Liver (tissue), 9 donors: ENCODE measurements around the gene TFB1M. TPM values are rescaled to one million over a fixed set of nuclear protein-coding genes. Genes with fewer than 3 reads are reported as not detected.

Source experiments
- DNase-seq: peaks from one replicate; pipeline ENCODE4 v3.0.0-alpha.2; 2017; ENCODE audit warnings: low spot score
- H3K27ac ChIP-seq, 2 donors: one replicate each; pipeline ENCODE4 v1.7.0; 2013; ENCODE audit warnings: inconsistent platforms in 2 of 2, low read length in 2 of 2, control low read depth in 1 of 2, low read depth in 1 of 2, mild to moderate bottlenecking in 1 of 2
- H3K27me3 ChIP-seq, 4 donors: one replicate each; pipeline versions ENCODE4 v1.6.1 to v1.7.0; 2013; ENCODE audit warnings: low read length in 3 of 4, inconsistent platforms in 1 of 4, mild to moderate bottlenecking in 1 of 4, moderate library complexity in 1 of 4; ENCODE audit not compliant: control insufficient read depth in 4 of 4, insufficient read depth in 4 of 4
- H3K36me3 ChIP-seq, 4 donors: one replicate each; pipeline versions ENCODE4 v1.6.1 to v1.7.0; 2013; ENCODE audit warnings: low read length in 3 of 4, mild to moderate bottlenecking in 3 of 4, low read depth in 1 of 4, moderate library complexity in 1 of 4; ENCODE audit not compliant: control insufficient read depth in 4 of 4, insufficient read depth in 3 of 4
- H3K4me1 ChIP-seq, 4 donors: one replicate each; pipeline versions ENCODE4 v1.6.1 to v1.7.0; 2013; ENCODE audit warnings: low read length in 3 of 4, mild to moderate bottlenecking in 3 of 4, moderate library complexity in 1 of 4; ENCODE audit not compliant: control insufficient read depth in 4 of 4, insufficient read depth in 4 of 4
- H3K4me3 ChIP-seq, 3 donors: one replicate each; pipeline versions ENCODE4 v1.6.1 to v1.7.0; 2013; ENCODE audit warnings: low read length in 3 of 3, control low read depth in 1 of 3, low read depth in 1 of 3, mild to moderate bottlenecking in 1 of 3
- H3K9ac ChIP-seq, 2 donors: one replicate each; pipeline ENCODE4 v1.7.0; 2013; ENCODE audit warnings: low read length in 2 of 2, mild to moderate bottlenecking in 2 of 2, moderate library complexity in 2 of 2, control low read depth in 1 of 2, low read depth in 1 of 2
- H3K9me3 ChIP-seq, 4 donors: one replicate each; pipeline versions ENCODE4 v1.6.1 to v1.7.0; 2013; ENCODE audit warnings: low read length in 3 of 4; ENCODE audit not compliant: control insufficient read depth in 4 of 4
- FOXA1 ChIP-seq: IDR thresholded peaks from 2 replicates; pipeline ENCODE4 v1.6.1; 2016; ENCODE audit warnings: antibody characterized with exemption
- FOXA2 ChIP-seq: IDR thresholded peaks from 2 replicates; pipeline ENCODE4 v1.6.1; 2016; ENCODE audit warnings: antibody characterized with exemption
- GABPA ChIP-seq, 2 donors: IDR thresholded peaks in 1 of 2; conservative IDR thresholded peaks in 1 of 2; 2 replicates each; pipeline ENCODE4 v1.6.1; 2016; ENCODE audit warnings: antibody characterized with exemption in 2 of 2, mild to moderate bottlenecking in 1 of 2, moderate library complexity in 1 of 2
- HNF4G ChIP-seq: IDR thresholded peaks from 2 replicates; pipeline ENCODE4 v1.6.1; 2016; ENCODE audit warnings: antibody characterized with exemption
- JUND ChIP-seq, 2 donors: IDR thresholded peaks; 2 replicates each; pipeline ENCODE4 v1.6.1; 2016; ENCODE audit warnings: antibody characterized with exemption in 2 of 2
- NR2F2 ChIP-seq: IDR thresholded peaks from 2 replicates; pipeline ENCODE4 v1.6.1; 2016; ENCODE audit warnings: antibody characterized with exemption
- RAD21 ChIP-seq, 2 donors: IDR thresholded peaks; 2 replicates each; pipeline ENCODE4 v1.6.1; 2016; ENCODE audit warnings: antibody characterized with exemption in 2 of 2, mild to moderate bottlenecking in 2 of 2
- RXRA ChIP-seq, 2 donors: IDR thresholded peaks; 2 replicates each; pipeline ENCODE4 v1.6.1; 2017 to 2018; ENCODE audit warnings: antibody characterized with exemption in 2 of 2, mild to moderate bottlenecking in 1 of 2
- SP1 ChIP-seq: IDR thresholded peaks from 2 replicates; pipeline ENCODE4 v1.6.1; 2018; ENCODE audit warnings: antibody characterized with exemption, mild to moderate bottlenecking
- TAF1 ChIP-seq: conservative IDR thresholded peaks from 2 replicates; pipeline ENCODE4 v1.6.1; 2016; ENCODE audit warnings: antibody characterized with exemption, mild to moderate bottlenecking
- YY1 ChIP-seq: IDR thresholded peaks from 2 replicates; pipeline ENCODE4 v1.6.1; 2016; ENCODE audit warnings: antibody characterized with exemption, mild to moderate bottlenecking
- WGBS: extraction: QIAGEN DNeasy Blood & Tissue Kit; methylation state at CpG from one replicate; pipeline ENCODE4 v1.1.7; 2013; 5-methylcytosine and 5-hydroxymethylcytosine counted together
- polyA plus RNA-seq, 2 donors: library from polyadenylated mRNA; stranded (reverse) in 1 of 2; unstranded in 1 of 2; fragments of 200-250 nt in 1 of 2; fragments of >200 nt in 1 of 2; fragmentation: Nextera tagmentation in 1 of 2; extraction: Ambion mirVana in 1 of 2; gene quantifications; one replicate each; pipeline versions ENCODE4 v1.2.1 to v1.2.3, GENCODE V29; 2013 to 2015
- total RNA-seq, 2 donors: library from RNA; depleted of rRNA; stranded (reverse); fragments of >200 nt; gene quantifications; one replicate each; pipeline ENCODE4 v1.2.3, GENCODE V29; 2014
- TF ChIP-seq, protein P1 (sequence below): IDR thresholded peaks from 2 replicates; pipeline ENCODE4 v1.6.1; 2016; ENCODE audit warnings: antibody characterized with exemption
- TF ChIP-seq, protein P2 (sequence below): IDR thresholded peaks from 2 replicates; pipeline ENCODE4 v1.6.1; 2016; ENCODE audit warnings: antibody characterized with exemption, mild to moderate bottlenecking
- TF ChIP-seq, protein P3 (sequence below): IDR thresholded peaks from 2 replicates; pipeline ENCODE4 v1.6.1; 2016; ENCODE audit warnings: antibody characterized with exemption
- TF ChIP-seq, protein P4 (sequence below): IDR thresholded peaks from 2 replicates; pipeline ENCODE4 v1.6.1; 2016; ENCODE audit warnings: antibody characterized with exemption
- TF ChIP-seq, protein P5 (sequence below): fragments of 150-350 bp; IDR thresholded peaks from 2 replicates; pipeline ENCODE4 v1.5.1; 2017; ENCODE audit warnings: improper control_type of control experiment, low read depth, low read length; ENCODE audit not compliant: missing input control
- donor health status: healthy.
- donor health status: healthy.
- donor health status: healthy.
- donor health status: healthy.
- donor health status: healthy.

TFB1M gene
- total and polyA plus RNA-seq, 4 donors, result 9.2 to 17.0 (median 12.6) TPM

DNA sequence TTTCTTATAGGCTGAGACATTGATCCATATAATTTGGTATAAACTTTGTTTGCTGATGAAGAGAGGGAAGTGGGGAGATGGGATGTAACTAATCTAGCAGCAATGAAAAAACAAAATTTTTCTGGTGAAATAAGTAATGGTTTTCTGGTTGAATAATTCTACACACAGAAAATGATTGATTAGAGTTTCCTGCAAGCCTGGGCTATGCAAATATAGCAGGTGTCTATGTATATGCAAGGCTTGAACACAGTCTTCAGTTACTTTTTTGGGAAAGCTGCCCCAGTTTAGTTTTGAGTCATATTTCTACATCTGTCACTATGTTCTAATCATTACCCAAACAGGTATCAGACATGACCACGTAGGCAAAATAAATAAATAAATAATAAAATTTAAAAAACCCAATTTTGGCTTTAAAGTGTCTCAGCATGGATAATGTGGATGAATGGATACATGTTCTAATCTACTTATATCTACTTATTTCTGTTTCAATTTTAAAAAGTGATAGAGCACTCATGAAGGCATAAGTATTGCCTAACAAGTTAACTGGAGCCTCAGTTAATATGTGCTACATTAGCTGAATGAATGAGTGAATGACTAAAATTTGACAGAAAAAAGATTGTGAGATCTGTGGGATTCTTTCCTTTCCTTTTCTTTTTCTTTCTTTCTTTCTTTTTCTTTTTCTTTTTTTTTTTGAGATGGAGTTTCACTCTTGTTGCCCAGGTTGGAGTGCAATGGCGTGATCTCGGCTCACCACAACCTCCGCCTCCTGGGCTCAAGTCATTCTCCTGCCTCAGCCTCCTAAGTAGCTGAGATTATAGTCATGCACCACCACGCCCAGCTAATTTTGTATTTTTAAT is 37.2 kb upstream of the TFB1M start:
- Histone ChIP-seq H3K9me3 (peaks cover 3 to 13% (median 4%) of the 10 kb centered on the region in 4 donors), H3K27ac (no peak overlapping the region), H3K27me3 (no peaks in the 10 kb centered on the region), H3K4me3 (no peak overlapping the region), H3K4me1 (no peaks in the 10 kb centered on the region), H3K36me3 (no peaks in the 10 kb centered on the region), H3K9ac (no peak overlapping the region)
- no peak for TF ChIP-seq HNF4G
- TF ChIP-seq, protein P1, sequence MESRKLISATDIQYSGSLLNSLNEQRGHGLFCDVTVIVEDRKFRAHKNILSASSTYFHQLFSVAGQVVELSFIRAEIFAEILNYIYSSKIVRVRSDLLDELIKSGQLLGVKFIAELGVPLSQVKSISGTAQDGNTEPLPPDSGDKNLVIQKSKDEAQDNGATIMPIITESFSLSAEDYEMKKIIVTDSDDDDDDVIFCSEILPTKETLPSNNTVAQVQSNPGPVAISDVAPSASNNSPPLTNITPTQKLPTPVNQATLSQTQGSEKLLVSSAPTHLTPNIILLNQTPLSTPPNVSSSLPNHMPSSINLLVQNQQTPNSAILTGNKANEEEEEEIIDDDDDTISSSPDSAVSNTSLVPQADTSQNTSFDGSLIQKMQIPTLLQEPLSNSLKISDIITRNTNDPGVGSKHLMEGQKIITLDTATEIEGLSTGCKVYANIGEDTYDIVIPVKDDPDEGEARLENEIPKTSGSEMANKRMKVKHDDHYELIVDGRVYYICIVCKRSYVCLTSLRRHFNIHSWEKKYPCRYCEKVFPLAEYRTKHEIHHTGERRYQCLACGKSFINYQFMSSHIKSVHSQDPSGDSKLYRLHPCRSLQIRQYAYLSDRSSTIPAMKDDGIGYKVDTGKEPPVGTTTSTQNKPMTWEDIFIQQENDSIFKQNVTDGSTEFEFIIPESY, result no peak
- TF ChIP-seq, protein P2, sequence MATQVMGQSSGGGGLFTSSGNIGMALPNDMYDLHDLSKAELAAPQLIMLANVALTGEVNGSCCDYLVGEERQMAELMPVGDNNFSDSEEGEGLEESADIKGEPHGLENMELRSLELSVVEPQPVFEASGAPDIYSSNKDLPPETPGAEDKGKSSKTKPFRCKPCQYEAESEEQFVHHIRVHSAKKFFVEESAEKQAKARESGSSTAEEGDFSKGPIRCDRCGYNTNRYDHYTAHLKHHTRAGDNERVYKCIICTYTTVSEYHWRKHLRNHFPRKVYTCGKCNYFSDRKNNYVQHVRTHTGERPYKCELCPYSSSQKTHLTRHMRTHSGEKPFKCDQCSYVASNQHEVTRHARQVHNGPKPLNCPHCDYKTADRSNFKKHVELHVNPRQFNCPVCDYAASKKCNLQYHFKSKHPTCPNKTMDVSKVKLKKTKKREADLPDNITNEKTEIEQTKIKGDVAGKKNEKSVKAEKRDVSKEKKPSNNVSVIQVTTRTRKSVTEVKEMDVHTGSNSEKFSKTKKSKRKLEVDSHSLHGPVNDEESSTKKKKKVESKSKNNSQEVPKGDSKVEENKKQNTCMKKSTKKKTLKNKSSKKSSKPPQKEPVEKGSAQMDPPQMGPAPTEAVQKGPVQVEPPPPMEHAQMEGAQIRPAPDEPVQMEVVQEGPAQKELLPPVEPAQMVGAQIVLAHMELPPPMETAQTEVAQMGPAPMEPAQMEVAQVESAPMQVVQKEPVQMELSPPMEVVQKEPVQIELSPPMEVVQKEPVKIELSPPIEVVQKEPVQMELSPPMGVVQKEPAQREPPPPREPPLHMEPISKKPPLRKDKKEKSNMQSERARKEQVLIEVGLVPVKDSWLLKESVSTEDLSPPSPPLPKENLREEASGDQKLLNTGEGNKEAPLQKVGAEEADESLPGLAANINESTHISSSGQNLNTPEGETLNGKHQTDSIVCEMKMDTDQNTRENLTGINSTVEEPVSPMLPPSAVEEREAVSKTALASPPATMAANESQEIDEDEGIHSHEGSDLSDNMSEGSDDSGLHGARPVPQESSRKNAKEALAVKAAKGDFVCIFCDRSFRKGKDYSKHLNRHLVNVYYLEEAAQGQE, result no peak
- TF ChIP-seq RXRA (IDR thresholded peaks at IDR 0.05), result no peak
- WGBS, result 81% methylated on average over 5 of the region's 5 CpGs
- DNase-seq, result no peak

DNA sequence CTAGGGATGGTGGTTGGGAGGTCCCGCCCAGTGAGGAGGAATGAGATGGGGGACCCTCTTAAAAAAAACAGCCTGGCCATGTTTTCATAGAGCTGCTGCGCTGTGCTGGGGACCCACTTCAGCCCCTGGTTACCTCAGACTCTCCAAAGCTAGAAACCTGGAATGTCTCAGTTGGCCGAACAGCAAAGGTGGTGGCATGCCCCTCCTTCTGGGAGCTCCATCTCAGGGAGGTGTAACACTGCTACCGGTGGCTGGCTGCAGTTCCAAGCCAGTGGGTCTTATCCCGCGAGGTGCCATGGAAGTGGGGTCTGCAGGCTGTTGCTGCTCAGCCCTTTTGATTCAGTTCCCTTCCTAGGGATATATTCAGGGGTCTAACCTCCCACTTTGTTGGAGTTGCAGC is 35.7 kb upstream of the TFB1M start:
- no peak for DNase-seq
- H3K4me3 ChIP-seq, result no peak overlapping the region
- peaks cover 3 to 13% (median 4%) of the 10 kb centered on the region in 4 donors for H3K9me3 ChIP-seq
- WGBS, result 92% methylated on average over 6 of the region's 6 CpGs
- no peaks in the 10 kb centered on the region for H3K27me3 ChIP-seq
- H3K27ac ChIP-seq, result no peak overlapping the region
- no peaks in the 10 kb centered on the region for H3K4me1 ChIP-seq
- H3K36me3 ChIP-seq, result no peaks in the 10 kb centered on the region
- no peak overlapping the region for H3K9ac ChIP-seq
- TF ChIP-seq, protein P1, result no peak
- TF ChIP-seq FOXA2 (no peak), RAD21 (IDR thresholded peaks at IDR 0.05) (no peak), JUND (IDR thresholded peaks at IDR 0.05) (no peak), NR2F2 (no peak), YY1 (no peak), TAF1 (no peak), FOXA1 (no peak), SP1 (no peak), RXRA (IDR thresholded peaks at IDR 0.05) (no peak), GABPA (IDR thresholded peaks at IDR 0.05 in 1 of 2, conservative IDR thresholded peaks at IDR 0.05 in 1 of 2) (no peak), HNF4G (no peak)
- TF ChIP-seq, protein P2, result no peak
- TF ChIP-seq, protein P3, sequence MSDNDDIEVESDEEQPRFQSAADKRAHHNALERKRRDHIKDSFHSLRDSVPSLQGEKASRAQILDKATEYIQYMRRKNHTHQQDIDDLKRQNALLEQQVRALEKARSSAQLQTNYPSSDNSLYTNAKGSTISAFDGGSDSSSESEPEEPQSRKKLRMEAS, result no peak
- TF ChIP-seq, protein P4, sequence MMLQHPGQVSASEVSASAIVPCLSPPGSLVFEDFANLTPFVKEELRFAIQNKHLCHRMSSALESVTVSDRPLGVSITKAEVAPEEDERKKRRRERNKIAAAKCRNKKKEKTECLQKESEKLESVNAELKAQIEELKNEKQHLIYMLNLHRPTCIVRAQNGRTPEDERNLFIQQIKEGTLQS, result no peak
- TF ChIP-seq, protein P5, sequence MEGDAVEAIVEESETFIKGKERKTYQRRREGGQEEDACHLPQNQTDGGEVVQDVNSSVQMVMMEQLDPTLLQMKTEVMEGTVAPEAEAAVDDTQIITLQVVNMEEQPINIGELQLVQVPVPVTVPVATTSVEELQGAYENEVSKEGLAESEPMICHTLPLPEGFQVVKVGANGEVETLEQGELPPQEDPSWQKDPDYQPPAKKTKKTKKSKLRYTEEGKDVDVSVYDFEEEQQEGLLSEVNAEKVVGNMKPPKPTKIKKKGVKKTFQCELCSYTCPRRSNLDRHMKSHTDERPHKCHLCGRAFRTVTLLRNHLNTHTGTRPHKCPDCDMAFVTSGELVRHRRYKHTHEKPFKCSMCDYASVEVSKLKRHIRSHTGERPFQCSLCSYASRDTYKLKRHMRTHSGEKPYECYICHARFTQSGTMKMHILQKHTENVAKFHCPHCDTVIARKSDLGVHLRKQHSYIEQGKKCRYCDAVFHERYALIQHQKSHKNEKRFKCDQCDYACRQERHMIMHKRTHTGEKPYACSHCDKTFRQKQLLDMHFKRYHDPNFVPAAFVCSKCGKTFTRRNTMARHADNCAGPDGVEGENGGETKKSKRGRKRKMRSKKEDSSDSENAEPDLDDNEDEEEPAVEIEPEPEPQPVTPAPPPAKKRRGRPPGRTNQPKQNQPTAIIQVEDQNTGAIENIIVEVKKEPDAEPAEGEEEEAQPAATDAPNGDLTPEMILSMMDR, result no peak
